ENCODE data around the gene STX4. TPM values are rescaled to one million over a fixed set of nuclear protein-coding genes. Genes with fewer than 3 reads are reported as not detected.
"Not testable (repeated sequence)": the region's sequence is repeated elsewhere in the genome, so short reads cannot be mapped to it uniquely, and the experiment has no call there.

Gene STX4
- total RNA-seq, 1 donor from 2014 or later: 58.7 TPM

- no peaks in the 10 kb centered on the region for H3K36me3 Mint-ChIP-seq (ENCODE audit: low read depth)
- H3K27me3 Mint-ChIP-seq (ENCODE audit: insufficient read depth): peaks cover 28% of the 10 kb centered on the region
- no peak overlapping the region for H3K27ac Mint-ChIP-seq
- H3K4me3 Mint-ChIP-seq: no peak overlapping the region
- DNase-seq (ENCODE audit: low spot score): no peak
- H3K4me1 Mint-ChIP-seq (ENCODE audit: low read depth): no peaks in the 10 kb centered on the region
- intact Hi-C loops (cut with micrococcal nuclease): no loop called here
- no peaks in the 10 kb centered on the region for H3K9me3 Mint-ChIP-seq
Observed at GRCh38 chr16:31016018-31016417, 17.3 kb upstream of the STX4 start.

DNA sequence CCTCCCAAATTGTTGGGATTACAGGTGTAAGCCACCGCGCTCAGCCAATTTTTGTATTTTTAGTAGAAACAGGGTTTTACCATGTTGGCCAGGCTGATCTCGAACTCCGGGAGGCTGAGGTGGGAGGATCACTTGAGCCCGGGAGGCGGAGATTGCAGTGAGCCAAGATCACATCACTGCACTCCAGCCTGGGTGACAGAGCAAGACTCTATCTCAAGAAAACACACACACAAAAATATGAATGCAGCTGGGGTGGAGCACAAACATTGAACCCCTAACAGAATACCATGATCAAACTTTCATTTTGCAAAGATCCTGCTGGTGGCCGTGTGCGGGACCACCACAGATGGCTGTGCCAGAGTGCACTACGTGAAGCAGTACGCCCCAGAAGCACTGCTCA, 15.6 kb upstream of the STX4 start:
- H3K4me1 Mint-ChIP-seq (ENCODE audit: low read depth); H3K4me3 Mint-ChIP-seq; intact Hi-C loops (cut with micrococcal nuclease); H3K9me3 Mint-ChIP-seq; H3K36me3 Mint-ChIP-seq (ENCODE audit: low read depth); H3K27ac Mint-ChIP-seq; DNase-seq (ENCODE audit: low spot score): not testable (repeated sequence)
- peaks cover 13% of the 10 kb centered on the region for H3K27me3 Mint-ChIP-seq (ENCODE audit: insufficient read depth)

DNA sequence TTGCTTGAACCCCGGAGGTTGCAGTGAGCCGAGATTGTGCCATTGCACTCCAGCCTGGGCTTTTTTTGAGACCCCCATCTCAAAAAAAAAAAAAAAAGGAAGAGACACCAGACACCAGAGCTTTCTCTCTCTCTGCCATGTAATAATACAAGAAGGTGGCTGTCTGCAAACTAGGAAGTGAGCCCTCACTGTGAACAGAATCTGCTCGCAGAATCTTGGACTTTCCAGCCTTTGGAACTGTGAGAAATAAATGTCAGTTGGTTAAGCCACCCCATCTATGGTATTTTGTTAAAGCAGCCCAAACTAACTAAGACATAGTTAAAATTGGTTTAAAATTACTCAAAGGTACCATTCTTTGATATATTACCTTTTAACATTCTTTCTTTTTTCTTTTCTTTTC, 12.8 kb upstream of the STX4 start:
- H3K36me3 Mint-ChIP-seq (ENCODE audit: low read depth): no peaks in the 10 kb centered on the region
- H3K4me3 Mint-ChIP-seq: no peak overlapping the region
- H3K27me3 Mint-ChIP-seq (ENCODE audit: insufficient read depth): peaks cover 3% of the 10 kb centered on the region
- peaks cover 9% of the 10 kb centered on the region for H3K4me1 Mint-ChIP-seq (ENCODE audit: low read depth)
- intact Hi-C loops (cut with micrococcal nuclease): no loop called here
- no peak for DNase-seq (ENCODE audit: low spot score)
- H3K9me3 Mint-ChIP-seq: no peaks in the 10 kb centered on the region
- H3K27ac Mint-ChIP-seq: no peak overlapping the region

DNA sequence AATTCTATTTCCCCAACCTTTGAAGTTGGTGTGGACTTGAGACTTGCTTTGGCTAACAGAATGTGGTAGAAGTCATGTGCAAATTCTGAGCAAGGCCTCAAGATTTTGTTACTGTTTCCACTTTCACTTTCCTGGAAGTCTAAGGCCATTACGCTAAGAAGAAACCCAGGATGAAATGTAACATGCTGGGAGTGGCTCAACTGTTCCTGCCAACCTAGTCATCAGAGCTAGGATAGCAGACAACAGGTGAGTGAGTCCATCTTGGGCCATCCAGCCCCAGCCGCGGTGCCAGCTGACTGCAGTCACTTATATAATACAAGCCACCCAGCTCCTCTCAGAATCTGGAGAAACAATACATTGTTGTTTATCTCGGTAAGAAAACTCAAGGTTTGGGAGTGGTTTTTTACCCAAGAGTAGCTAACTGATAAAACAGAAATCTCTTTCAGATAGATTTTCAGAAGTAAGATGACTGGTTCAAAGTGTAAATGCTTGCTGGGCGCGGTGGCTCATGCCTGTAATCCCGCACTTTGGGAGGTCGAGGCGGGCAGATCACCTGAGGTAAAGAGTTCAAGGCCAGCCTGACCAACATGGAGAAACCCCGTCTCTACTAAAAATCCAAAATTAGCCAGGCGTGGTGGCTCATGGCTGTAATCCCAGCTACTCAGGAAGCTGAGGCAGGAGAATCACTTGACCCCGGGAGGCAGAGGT, 10.7 kb upstream of the STX4 start:
- peaks cover 9% of the 10 kb centered on the region for H3K4me1 Mint-ChIP-seq (ENCODE audit: low read depth)
- H3K27ac Mint-ChIP-seq: no peak overlapping the region
- no peaks in the 10 kb centered on the region for H3K9me3 Mint-ChIP-seq
- no peak for DNase-seq (ENCODE audit: low spot score)
- no peaks in the 10 kb centered on the region for H3K27me3 Mint-ChIP-seq (ENCODE audit: insufficient read depth)
- no peak overlapping the region for H3K4me3 Mint-ChIP-seq
- H3K36me3 Mint-ChIP-seq (ENCODE audit: low read depth): no peaks in the 10 kb centered on the region
- intact Hi-C loops (cut with micrococcal nuclease): no loop called here

GRCh38 chr16:31023252-31023602, 10.1 kb upstream of the STX4 start:
- Mint-ChIP-seq H3K4me3 (no peak overlapping the region), H3K4me1 (ENCODE audit: low read depth) (peaks cover 9% of the 10 kb centered on the region), H3K36me3 (ENCODE audit: low read depth) (no peaks in the 10 kb centered on the region), H3K9me3 (no peaks in the 10 kb centered on the region), H3K27me3 (ENCODE audit: insufficient read depth) (no peaks in the 10 kb centered on the region), H3K27ac (no peak overlapping the region)
- intact Hi-C loops (cut with micrococcal nuclease): no loop called here
- DNase-seq (ENCODE audit: low spot score): no peak

DNA sequence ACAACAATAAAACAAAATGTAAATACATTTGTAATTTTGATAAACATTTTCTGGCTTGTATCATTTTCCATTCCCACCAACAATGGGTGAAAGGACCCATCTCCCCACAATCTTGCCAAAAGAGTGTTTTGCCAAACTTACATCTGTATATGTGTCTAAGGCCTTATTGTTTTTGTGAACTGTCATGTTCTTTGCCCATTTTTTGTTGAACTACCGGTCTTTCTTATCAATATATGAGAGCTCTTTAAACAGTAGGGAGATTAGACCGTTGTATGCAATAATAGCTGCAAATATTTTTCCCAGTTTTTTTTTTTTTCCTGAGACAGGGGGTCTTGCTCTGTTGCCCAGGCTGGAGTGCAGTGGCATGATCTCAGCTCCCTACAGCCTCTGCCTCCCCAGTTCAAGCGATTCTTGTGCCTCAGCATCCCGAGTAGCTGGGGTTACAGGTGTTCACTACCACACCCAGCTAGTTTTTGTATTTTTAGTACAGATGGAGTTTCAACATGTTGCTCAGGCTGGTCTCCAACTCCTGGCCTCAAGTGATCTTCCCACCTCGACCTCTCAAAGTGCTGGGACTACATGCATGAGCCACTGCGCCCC, 9.6 kb upstream of the STX4 start:
- no peak overlapping the region for H3K4me3 Mint-ChIP-seq
- no peaks in the 10 kb centered on the region for H3K27me3 Mint-ChIP-seq (ENCODE audit: insufficient read depth)
- no peak for DNase-seq (ENCODE audit: low spot score)
- H3K9me3 Mint-ChIP-seq: no peaks in the 10 kb centered on the region
- intact Hi-C loops (cut with micrococcal nuclease): no loop called here
- H3K27ac Mint-ChIP-seq: no peak overlapping the region
- H3K4me1 Mint-ChIP-seq (ENCODE audit: low read depth): peaks cover 9% of the 10 kb centered on the region
- no peaks in the 10 kb centered on the region for H3K36me3 Mint-ChIP-seq (ENCODE audit: low read depth)

DNA sequence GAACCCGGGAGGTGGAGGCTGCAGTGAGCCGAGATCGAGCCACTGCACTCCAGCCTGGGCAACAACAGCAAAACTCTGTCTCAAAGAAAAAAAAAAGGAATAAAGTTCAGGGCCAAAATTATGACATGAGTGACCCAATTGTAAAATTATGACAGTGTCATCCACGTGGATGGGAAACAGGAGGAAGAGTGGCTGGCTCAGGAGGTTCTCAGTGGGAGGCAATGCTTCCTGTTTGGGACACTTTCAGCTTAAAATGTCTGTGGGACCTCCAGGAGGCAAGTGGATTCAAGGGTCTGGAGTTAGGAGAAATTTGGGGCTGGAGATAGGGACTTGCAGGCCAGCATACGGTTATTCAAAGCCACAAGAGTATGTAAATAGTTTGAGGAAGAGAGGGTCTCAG, 8.0 kb upstream of the STX4 start:
- Mint-ChIP-seq H3K9me3 (no peaks in the 10 kb centered on the region), H3K4me1 (ENCODE audit: low read depth) (peaks cover 9% of the 10 kb centered on the region), H3K36me3 (ENCODE audit: low read depth) (no peaks in the 10 kb centered on the region), H3K27me3 (ENCODE audit: insufficient read depth) (no peaks in the 10 kb centered on the region), H3K4me3 (no peak overlapping the region), H3K27ac (no peak overlapping the region)
- intact Hi-C loops (cut with micrococcal nuclease): no loop called here
- no peak for DNase-seq (ENCODE audit: low spot score)

GRCh38 chr16:31029272-31029671, 4.1 kb upstream of the STX4 start:
- no peak for DNase-seq (ENCODE audit: low spot score)
- H3K4me1 Mint-ChIP-seq (ENCODE audit: low read depth): peaks cover 16% of the 10 kb centered on the region
- intact Hi-C loops (cut with micrococcal nuclease): no loop called here
- no peaks in the 10 kb centered on the region for H3K27me3 Mint-ChIP-seq (ENCODE audit: insufficient read depth)
- H3K27ac Mint-ChIP-seq: peak overlapping the region; percentile 23
- no peak overlapping the region for H3K4me3 Mint-ChIP-seq
- H3K36me3 Mint-ChIP-seq (ENCODE audit: low read depth): peaks cover 5% of the 10 kb centered on the region
- no peaks in the 10 kb centered on the region for H3K9me3 Mint-ChIP-seq

GRCh38 chr16:31031276-31031675, 2.1 kb upstream of the STX4 start:
- Mint-ChIP-seq H3K27me3 (ENCODE audit: insufficient read depth) (no peaks in the 10 kb centered on the region), H3K27ac (peak overlapping the region; percentile 55), H3K9me3 (no peaks in the 10 kb centered on the region), H3K4me1 (ENCODE audit: low read depth) (peaks cover 24% of the 10 kb centered on the region), H3K36me3 (ENCODE audit: low read depth) (peaks cover 17% of the 10 kb centered on the region), H3K4me3 (peak overlapping the region; percentile 19)
- DNase-seq (ENCODE audit: low spot score): no peak
- intact Hi-C loops (cut with micrococcal nuclease): no loop called here

DNA sequence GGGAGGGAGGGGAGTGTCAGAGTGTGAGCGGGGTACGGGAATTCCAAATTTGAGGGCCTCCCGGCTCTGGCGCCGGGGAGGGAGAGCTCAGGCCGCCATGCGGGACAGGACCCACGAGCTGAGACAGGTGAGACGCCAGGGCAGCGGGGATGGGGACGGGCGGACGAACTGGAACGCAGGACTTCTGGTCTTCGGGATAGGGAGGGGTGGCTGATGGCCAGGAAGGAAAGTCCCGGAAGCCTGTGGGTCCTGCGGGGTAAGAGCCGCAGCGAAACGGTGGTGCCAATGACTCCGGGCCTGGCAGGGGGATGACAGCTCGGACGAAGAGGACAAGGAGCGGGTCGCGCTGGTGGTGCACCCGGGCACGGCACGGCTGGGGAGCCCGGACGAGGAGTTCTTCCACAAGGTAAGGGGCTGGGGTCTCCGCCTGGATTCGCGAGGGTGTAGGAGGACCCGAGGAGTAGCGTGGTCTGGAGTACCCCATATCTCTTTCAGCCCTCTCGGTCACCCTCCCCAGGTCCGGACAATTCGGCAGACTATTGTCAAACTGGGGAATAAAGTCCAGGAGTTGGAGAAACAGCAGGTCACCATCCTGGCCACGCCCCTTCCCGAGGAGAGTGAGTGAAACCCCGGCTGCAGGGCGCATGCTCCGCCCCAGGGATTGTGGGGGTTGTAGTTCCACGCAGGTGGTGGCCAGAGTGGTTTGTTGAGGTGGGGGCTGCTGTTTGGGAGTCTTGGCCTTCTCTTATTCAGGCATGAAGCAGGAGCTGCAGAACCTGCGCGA, 543 bp downstream of the STX4 start:
- intact Hi-C loops (cut with micrococcal nuclease): loop anchor here (1.0 to 2.0 kb wide), 14 partner anchors 37 to 835 kb away; partner anchors contain the start of genes ARMC5, KAT8, PHKG2 and SETD1A
- DNase-seq (ENCODE audit: low spot score): peak; percentile 83
- peaks cover 25% of the 10 kb centered on the region for H3K36me3 Mint-ChIP-seq (ENCODE audit: low read depth)
- peak overlapping the region; percentile 92 for H3K27ac Mint-ChIP-seq
- H3K4me1 Mint-ChIP-seq (ENCODE audit: low read depth): peaks cover 24% of the 10 kb centered on the region
- H3K9me3 Mint-ChIP-seq: no peaks in the 10 kb centered on the region
- no peaks in the 10 kb centered on the region for H3K27me3 Mint-ChIP-seq (ENCODE audit: insufficient read depth)
- H3K4me3 Mint-ChIP-seq: peak overlapping the region; percentile 95

DNA sequence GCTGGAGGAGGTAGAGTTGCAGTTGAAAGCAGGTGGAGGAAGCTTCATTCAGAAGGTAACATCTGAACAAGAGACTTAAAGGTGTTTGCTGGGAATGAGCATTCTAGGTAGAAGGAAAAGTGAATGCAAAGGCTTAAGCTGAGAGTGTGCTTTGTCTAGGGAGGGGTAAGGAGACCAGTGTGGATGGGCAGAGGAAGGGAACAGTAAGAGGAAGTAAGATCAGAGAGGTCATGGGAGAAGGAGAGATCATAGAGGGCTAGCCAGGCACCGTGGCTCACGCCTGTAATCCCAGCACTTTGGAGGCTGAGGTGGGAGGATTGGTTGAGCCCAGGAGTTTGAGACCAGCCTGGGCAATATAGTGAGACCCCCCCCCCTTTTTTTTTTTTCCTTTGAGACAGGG, 3.3 kb downstream of the STX4 start:
- Mint-ChIP-seq H3K4me1 (ENCODE audit: low read depth) (peaks cover 22% of the 10 kb centered on the region), H3K36me3 (ENCODE audit: low read depth) (peaks cover 33% of the 10 kb centered on the region), H3K9me3 (no peaks in the 10 kb centered on the region), H3K27me3 (ENCODE audit: insufficient read depth) (no peaks in the 10 kb centered on the region), H3K27ac (peak overlapping the region; percentile 63), H3K4me3 (no peak overlapping the region)
- intact Hi-C loops (cut with micrococcal nuclease): no loop called here
- no peak for DNase-seq (ENCODE audit: low spot score)

DNA sequence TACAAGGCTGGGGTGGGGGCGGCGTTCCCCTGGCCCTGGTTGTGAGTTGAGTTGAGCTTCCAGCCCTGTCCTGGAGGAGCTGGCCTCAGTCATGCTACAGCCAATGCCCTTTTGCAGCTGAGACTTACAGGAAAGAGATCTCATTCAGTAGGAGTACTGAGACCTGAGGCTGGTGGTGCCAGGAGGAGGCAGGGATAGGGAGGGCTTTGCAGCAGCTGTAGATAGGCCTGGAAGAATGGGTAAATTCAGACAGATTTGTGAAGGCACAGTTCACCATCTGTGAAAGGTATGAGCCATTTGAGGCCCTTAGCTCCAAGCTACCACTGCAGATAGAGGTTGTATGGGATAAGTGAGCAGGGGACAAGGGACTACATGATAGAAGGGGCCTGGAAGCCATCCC, 5.6 kb downstream of the STX4 start:
- H3K36me3 Mint-ChIP-seq (ENCODE audit: low read depth): peaks cover 33% of the 10 kb centered on the region
- intact Hi-C loops (cut with micrococcal nuclease): no loop called here
- DNase-seq (ENCODE audit: low spot score): no peak
- no peak overlapping the region for H3K27ac Mint-ChIP-seq
- peaks cover 11% of the 10 kb centered on the region for H3K4me1 Mint-ChIP-seq (ENCODE audit: low read depth)
- H3K27me3 Mint-ChIP-seq (ENCODE audit: insufficient read depth): no peaks in the 10 kb centered on the region
- H3K4me3 Mint-ChIP-seq: no peak overlapping the region
- no peaks in the 10 kb centered on the region for H3K9me3 Mint-ChIP-seq

DNA sequence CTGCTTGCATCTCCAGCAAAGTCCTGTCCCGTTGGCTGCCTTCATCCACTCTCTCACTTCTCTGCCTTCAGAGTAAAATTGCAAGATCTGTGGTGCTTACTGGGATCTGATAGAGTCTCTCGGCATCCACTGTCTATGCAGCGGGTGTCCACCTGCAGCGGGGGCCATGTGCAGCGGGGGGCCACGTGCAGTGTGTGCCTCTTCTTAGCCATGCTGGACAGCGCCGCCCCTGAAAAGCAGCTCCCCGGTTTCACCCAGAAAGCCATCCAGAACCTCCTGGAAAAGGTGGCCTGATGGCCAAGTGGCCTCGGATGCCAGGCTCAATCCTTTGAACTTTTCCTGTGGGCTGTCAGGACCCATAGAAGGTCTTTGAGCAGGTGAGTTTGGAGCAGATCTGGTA, 9.5 kb downstream of the STX4 start:
- no peaks in the 10 kb centered on the region for H3K27me3 Mint-ChIP-seq (ENCODE audit: insufficient read depth)
- DNase-seq (ENCODE audit: low spot score): no peak
- H3K9me3 Mint-ChIP-seq: no peaks in the 10 kb centered on the region
- H3K4me3 Mint-ChIP-seq: no peak overlapping the region
- intact Hi-C loops (cut with micrococcal nuclease): no loop called here
- no peaks in the 10 kb centered on the region for H3K4me1 Mint-ChIP-seq (ENCODE audit: low read depth)
- peaks cover 17% of the 10 kb centered on the region for H3K36me3 Mint-ChIP-seq (ENCODE audit: low read depth)
- H3K27ac Mint-ChIP-seq: no peak overlapping the region

Data from activated T-helper 1 cell treated with anti-CD3 and anti-CD28 coated beads, Interleukin-12 subunit alpha, Interleukin-12 subunit beta, Interleukin-2, Interleukin-4 antibody, amounts not matched to agents 30 ng/mL and 10 ng/mL and 1 ng/mL, durations not matched to agents 14 hours and 24 hours and 36 hours (primary cell).